A673 (cell line): ENCODE data around the gene SP6. TPM values are rescaled to one million over a fixed set of nuclear protein-coding genes. Genes with fewer than 3 reads are reported as not detected.

ENCODE experiments used
- Bru-seq: library from RNA; stranded (reverse); fragments of 400-500 nt; gene quantifications from one replicate; lab custom pipeline; 2021; lab: Mats Ljungman, UMichigan
- BruChase-seq, 2 experiments: library from RNA; stranded (reverse); fragments of 400-500 nt; gene quantifications; one replicate each; lab custom pipeline; 2021; lab: Mats Ljungman, UMichigan
- BruUV-seq: library from RNA; stranded (reverse); fragments of 400-500 nt; replicated peaks from 2 replicates; lab custom pipeline; 2021; lab: Mats Ljungman, UMichigan
- CTCF ChIA-PET: fragments of 300-600 bp; sonication (Branson Sonifier 250); formaldehyde crosslinking; loops from one replicate; lab custom pipeline; 2022; ENCODE audit warnings: antibody characterized with exemption; lab: Charles Lee
- POLR2A ChIA-PET: fragments of 300-600 bp; sonication (Branson Sonifier 250); formaldehyde crosslinking; loops from one replicate; lab custom pipeline; 2022; ENCODE audit warnings: antibody characterized with exemption; ENCODE audit not compliant: low non-redundant PET; lab: Charles Lee
- DNase-seq: peaks from one replicate; pipeline ENCODE4 v3.0.0-alpha.2; 2015; ENCODE audit warnings: low spot score
- H3K27ac ChIP-seq: fragments of 200-600 bp; sonication (generic); 2 replicates; pipeline ENCODE4 v1.5.1; 2016; ENCODE audit warnings: mixed run types, low read depth, mild to moderate bottlenecking, mixed read lengths, antibody characterized with exemption, low read length; ENCODE audit not compliant: poor library complexity, severe bottlenecking
- H3K27me3 ChIP-seq: fragments of 200-600 bp; sonication (generic); replicated peaks from 2 replicates; pipeline ENCODE4 v1.6.1; 2017; ENCODE audit warnings: mixed run types, low read depth, mild to moderate bottlenecking, mixed read lengths, antibody characterized with exemption, low read length; ENCODE audit not compliant: insufficient read depth, poor library complexity
- H3K36me3 ChIP-seq: fragments of 200-600 bp; sonication (generic); 2 replicates; pipeline ENCODE4 v1.6.1; 2016; ENCODE audit warnings: mixed run types, mild to moderate bottlenecking, mixed read lengths, antibody characterized with exemption, low read length; ENCODE audit not compliant: insufficient read depth, poor library complexity, severe bottlenecking
- H3K4me1 ChIP-seq: fragments of 200-600 bp; sonication (generic); 2 replicates; pipeline ENCODE4 v1.6.1; 2017; ENCODE audit warnings: mixed run types, mild to moderate bottlenecking, mixed read lengths, antibody characterized with exemption, low read length; ENCODE audit not compliant: insufficient read depth, poor library complexity, severe bottlenecking
- H3K4me3 ChIP-seq: fragments of 200-600 bp; sonication (generic); 2 replicates; pipeline ENCODE4 v1.5.1; 2016; ENCODE audit warnings: low read depth, mixed run types, mild to moderate bottlenecking, mixed read lengths, low read length; ENCODE audit not compliant: poor library complexity, severe bottlenecking
- H3K9me3 ChIP-seq: fragments of 200-600 bp; sonication (generic); 2 replicates; pipeline ENCODE4 v1.6.1; 2016; ENCODE audit warnings: mixed run types, low read depth, mild to moderate bottlenecking, mixed read lengths, antibody characterized with exemption, low read length; ENCODE audit not compliant: poor library complexity, severe bottlenecking
- EZH2 ChIP-seq: fragments of 200-600 bp; sonication (generic); IDR thresholded peaks from 2 replicates; pipeline ENCODE4 v1.6.1; 2017; ENCODE audit warnings: borderline replicate concordance, low read depth, mild to moderate bottlenecking, mixed read lengths, antibody characterized with exemption, low read length; ENCODE audit not compliant: poor library complexity, severe bottlenecking
- intact Hi-C: fragments of 100-400 bp; cut with micrococcal nuclease; formaldehyde crosslinking; loops from one replicate; pipeline ENCODE4 v1.10.0; 2022; ENCODE audit not compliant: unreplicated experiment
- long read RNA-seq: library from polyadenylated mRNA; stranded (forward); transcript quantifications from one replicate; pipeline ENCODE4 v2.0.0, GENCODE V29; 2022
- total RNA-seq: library from RNA; stranded (reverse); gene quantifications from 2 replicates; pipeline ENCODE4 v1.2.3, GENCODE V29; 2021
- TF ChIP-seq, protein P1 (sequence below): fragments of 300-800, 200-600 bp; sonication (generic); conservative IDR thresholded peaks from 2 replicates; pipeline ENCODE4 v1.5.1; 2017; ENCODE audit warnings: low read depth, mild to moderate bottlenecking, antibody characterized with exemption, low read length, moderate library complexity, mixed read lengths

Gene SP6
- total RNA-seq (0.15 and 0.66 TPM in 2 replicates), Bru-seq, nascent RNA (percentile 14 among the genes with signal in this experiment), BruChase-seq, experiment 1, labeled RNA remaining after a 2-hour chase (percentile 30 among the genes with signal in this experiment), BruChase-seq, experiment 2, labeled RNA remaining after a 6-hour chase (percentile 16 among the genes with signal in this experiment)
- long read RNA-seq, result 0 reads

DNA sequence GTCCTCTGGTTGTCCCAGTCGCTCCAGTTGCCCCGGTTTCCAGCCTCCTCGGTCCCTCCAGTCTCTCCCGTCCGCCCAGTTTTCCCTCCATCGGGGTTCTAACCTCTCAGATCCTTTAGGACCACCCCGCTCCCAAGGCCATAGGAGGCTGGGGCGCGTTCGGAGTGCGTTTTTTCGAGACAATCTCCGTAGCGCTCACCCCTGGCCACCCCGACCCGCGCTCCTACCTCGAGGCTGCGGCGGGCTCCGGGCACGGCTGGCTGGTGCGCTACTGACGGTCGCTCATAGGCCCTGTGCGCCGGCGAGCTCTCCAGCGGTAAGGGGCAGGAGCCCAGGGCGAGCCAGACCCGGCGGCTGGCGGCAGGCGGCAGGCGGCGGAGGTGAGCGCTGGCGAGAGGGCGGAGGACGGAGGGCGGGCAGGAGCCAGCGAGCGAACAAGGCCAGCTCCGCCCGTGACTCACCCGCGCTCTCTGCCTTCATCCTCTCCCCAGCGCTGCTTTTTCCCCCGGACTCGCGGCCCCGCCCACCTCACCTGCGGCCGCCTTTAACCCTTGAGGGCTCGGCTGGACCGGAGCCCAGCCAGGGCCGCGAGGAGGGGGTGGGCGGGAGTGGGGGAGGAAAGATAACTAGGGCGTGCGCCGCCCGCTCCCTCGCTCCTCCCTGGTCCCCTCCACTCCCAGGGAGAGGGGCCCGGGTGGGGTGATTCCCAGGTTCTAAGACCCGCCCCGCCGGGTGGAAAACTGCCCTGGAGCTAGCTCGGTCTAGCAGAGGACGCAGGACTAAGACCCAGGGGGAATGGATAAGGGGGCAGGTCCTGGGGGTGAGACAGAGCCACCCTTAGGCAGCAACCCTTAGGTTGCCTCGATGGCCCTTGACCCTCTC is at the start of gene SP6:
SP6 (minus strand) TSS at position 472 of the 882 bp plus-strand sequence. CDS start 2,734 bp downstream, outside the sequence.
- no peak for DNase-seq
- TF ChIP-seq EZH2, result peak; percentile 42
- TF ChIP-seq, protein P1, sequence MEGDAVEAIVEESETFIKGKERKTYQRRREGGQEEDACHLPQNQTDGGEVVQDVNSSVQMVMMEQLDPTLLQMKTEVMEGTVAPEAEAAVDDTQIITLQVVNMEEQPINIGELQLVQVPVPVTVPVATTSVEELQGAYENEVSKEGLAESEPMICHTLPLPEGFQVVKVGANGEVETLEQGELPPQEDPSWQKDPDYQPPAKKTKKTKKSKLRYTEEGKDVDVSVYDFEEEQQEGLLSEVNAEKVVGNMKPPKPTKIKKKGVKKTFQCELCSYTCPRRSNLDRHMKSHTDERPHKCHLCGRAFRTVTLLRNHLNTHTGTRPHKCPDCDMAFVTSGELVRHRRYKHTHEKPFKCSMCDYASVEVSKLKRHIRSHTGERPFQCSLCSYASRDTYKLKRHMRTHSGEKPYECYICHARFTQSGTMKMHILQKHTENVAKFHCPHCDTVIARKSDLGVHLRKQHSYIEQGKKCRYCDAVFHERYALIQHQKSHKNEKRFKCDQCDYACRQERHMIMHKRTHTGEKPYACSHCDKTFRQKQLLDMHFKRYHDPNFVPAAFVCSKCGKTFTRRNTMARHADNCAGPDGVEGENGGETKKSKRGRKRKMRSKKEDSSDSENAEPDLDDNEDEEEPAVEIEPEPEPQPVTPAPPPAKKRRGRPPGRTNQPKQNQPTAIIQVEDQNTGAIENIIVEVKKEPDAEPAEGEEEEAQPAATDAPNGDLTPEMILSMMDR, result no peak
- intact Hi-C loops, result no loop called here
- no peaks in the 10 kb centered on the region for H3K9me3 ChIP-seq
- POLR2A ChIA-PET, result no interaction called here
- no peak within 1 kb of the TSS for H3K4me3 ChIP-seq
- CTCF ChIA-PET, result no interaction called here
- H3K27ac ChIP-seq, result no peak within 1 kb of the TSS
- H3K4me1 ChIP-seq, result no peaks in the 10 kb centered on the region
- H3K27me3 ChIP-seq, result peaks cover 97% of the 10 kb centered on the region
- BruUV-seq, result no TSS peak
- no peaks in the 10 kb centered on the region for H3K36me3 ChIP-seq

DNA sequence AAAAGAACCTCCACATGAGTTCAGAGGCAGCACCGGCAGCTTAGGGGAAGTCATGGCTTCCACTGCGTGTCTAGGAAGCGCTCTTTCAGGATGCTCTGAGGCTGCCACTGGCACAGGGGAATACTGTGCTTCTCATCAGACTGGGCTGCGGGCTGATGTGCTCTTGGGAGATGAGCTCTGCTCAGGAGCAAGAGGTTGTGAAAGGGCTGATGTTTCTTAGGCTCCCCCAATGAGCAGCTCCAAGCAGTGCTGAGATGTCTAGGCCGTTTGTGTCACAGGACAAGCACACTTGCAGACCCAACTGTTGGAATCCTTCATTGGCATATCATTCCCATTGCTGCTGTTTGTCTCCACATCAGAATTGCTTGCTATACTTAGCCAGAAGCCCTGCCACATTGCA is 48.7 kb upstream of the SP6 start:
- CTCF ChIA-PET, result no interaction called here
- no peak for TF ChIP-seq EZH2
- TF ChIP-seq, protein P1, result no peak
- no peaks in the 10 kb centered on the region for H3K9me3 ChIP-seq

DNA sequence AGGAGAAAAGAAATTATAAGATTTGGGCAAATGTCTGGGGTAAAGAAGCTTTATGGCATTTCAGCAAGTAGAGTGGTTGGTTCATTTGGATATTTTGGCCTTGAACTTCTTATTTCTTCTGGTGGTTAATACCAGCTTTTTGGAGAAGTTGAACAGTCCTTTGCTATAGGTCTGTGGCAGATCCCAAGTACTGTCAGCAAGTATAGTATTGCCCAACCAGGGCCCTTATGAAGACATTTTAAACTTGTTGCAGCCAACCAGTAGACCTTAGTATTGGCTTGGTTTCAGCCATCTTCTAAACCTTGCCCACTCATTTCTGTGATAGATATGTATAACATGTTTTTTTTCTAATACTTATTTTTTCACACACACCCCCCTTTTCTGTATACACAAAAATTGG is 47.3 kb upstream of the SP6 start:
- intact Hi-C loops, result no loop called here
- H3K27ac ChIP-seq, result no peak overlapping the region
- no peak overlapping the region for H3K4me3 ChIP-seq
- TF ChIP-seq EZH2, result no peak
- TF ChIP-seq, protein P1, result no peak
- no peaks in the 10 kb centered on the region for H3K4me1 ChIP-seq
- H3K27me3 ChIP-seq, result no peaks in the 10 kb centered on the region
- no peak for DNase-seq
- no peaks in the 10 kb centered on the region for H3K36me3 ChIP-seq
- ChIA-PET POLR2A (no interaction called here), CTCF (no interaction called here)
- no TSS peak for BruUV-seq
- H3K9me3 ChIP-seq, result no peaks in the 10 kb centered on the region

More for the DNA sequence above, 48.7 kb upstream of the SP6 start:
- POLR2A ChIA-PET, result no interaction called here
- Histone ChIP-seq H3K4me1 (no peaks in the 10 kb centered on the region), H3K36me3 (no peaks in the 10 kb centered on the region), H3K4me3 (no peak overlapping the region), H3K27ac (no peak overlapping the region), H3K27me3 (no peaks in the 10 kb centered on the region)
- no peak for DNase-seq
- no TSS peak for BruUV-seq
- intact Hi-C loops, result no loop called here
